ENCODE data around the gene HHATL.

The HHATL gene

GRCh38 chr3:42662037-42662812 lies 40.4 kb downstream of the HHATL start:
- no peak for DNase-seq

GRCh38 chr3:42661593-42662022 lies 41.0 kb downstream of the HHATL start:
- DNase-seq: no peak

- no peak for DNase-seq
Measured at GRCh38 chr3:42660898-42661297, 41.7 kb downstream of the HHATL start.

- DNase-seq: no peak
Measured at GRCh38 chr3:42660131-42660715, 42.4 kb downstream of the HHATL start.

- no peak for DNase-seq
Measured at GRCh38 chr3:42659451-42660130, 43.0 kb downstream of the HHATL start.

- no peak for DNase-seq
Measured at GRCh38 chr3:42658771-42659390, 43.7 kb downstream of the HHATL start.

GRCh38 chr3:42658091-42658770 lies 44.4 kb downstream of the HHATL start:
- DNase-seq: no peak

GRCh38 chr3:42657675-42658074 lies 44.9 kb downstream of the HHATL start:
- no peak for DNase-seq

GRCh38 chr3:42656680-42657610 lies 45.7 kb downstream of the HHATL start:
- no peak for DNase-seq

- no peak for DNase-seq
Measured at GRCh38 chr3:42655980-42656679, 46.5 kb downstream of the HHATL start.

- DNase-seq: no peak
Measured at GRCh38 chr3:42655331-42655888, 47.2 kb downstream of the HHATL start.

GRCh38 chr3:42654331-42655201 lies 48.0 kb downstream of the HHATL start:
- no peak for DNase-seq

GRCh38 chr3:42653560-42654330 lies 48.9 kb downstream of the HHATL start, which contains the start of gene ZBTB47:
TSS of gene ZBTB47 (plus strand) at chr3:42653697. CDS start at chr3:42658356, 4,659 bp downstream.
- DNase-seq: no peak

- no peak for DNase-seq
Measured at GRCh38 chr3:42653303-42653559, 49.4 kb downstream of the HHATL start.

- no peak for DNase-seq
Measured at GRCh38 chr3:42652611-42653302, 49.8 kb downstream of the HHATL start.

GRCh38 chr3:42652251-42652610 lies 50.4 kb downstream of the HHATL start:
- no peak for DNase-seq

- no peak for DNase-seq
Measured at GRCh38 chr3:42651248-42652091, 51.1 kb downstream of the HHATL start.

GRCh38 chr3:42649783-42650182 lies 52.8 kb downstream of the HHATL start:
- no peak for DNase-seq
